ENCODE measurements around the gene CALN1.

DNA sequence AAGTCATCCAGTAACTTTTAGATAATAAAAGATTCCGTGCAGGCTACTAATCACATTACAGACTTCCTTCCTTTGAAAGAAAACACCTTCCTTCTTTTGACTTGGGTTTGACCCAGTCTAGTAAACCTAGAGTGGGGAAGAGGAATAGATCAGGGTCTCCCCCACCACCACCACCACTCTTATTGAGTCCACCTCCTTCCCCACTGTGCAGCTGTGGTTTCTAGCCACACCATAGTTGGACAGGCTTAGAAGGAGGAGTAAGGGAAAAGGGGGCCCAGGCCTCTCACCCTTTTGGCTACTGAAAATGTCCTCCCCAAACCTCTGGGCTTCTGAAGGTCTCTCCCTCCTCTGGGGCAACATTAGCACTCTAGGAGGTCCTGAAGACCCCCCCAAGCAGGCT lies 372.7 kb downstream of the CALN1 start:
- TF ChIP-seq, protein P1, sequence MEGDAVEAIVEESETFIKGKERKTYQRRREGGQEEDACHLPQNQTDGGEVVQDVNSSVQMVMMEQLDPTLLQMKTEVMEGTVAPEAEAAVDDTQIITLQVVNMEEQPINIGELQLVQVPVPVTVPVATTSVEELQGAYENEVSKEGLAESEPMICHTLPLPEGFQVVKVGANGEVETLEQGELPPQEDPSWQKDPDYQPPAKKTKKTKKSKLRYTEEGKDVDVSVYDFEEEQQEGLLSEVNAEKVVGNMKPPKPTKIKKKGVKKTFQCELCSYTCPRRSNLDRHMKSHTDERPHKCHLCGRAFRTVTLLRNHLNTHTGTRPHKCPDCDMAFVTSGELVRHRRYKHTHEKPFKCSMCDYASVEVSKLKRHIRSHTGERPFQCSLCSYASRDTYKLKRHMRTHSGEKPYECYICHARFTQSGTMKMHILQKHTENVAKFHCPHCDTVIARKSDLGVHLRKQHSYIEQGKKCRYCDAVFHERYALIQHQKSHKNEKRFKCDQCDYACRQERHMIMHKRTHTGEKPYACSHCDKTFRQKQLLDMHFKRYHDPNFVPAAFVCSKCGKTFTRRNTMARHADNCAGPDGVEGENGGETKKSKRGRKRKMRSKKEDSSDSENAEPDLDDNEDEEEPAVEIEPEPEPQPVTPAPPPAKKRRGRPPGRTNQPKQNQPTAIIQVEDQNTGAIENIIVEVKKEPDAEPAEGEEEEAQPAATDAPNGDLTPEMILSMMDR (IDR thresholded peaks at IDR 0.05; ENCODE audit: low read length) = no peak
- no peak for TF ChIP-seq EZH2 (IDR thresholded peaks at IDR 0.05; ENCODE audit: borderline replicate concordance, low read length)
